Fibroblast of skin of right biceps (primary cell): ENCODE results near the gene MR1.

Experiments
- DNase-seq: peaks from one replicate; pipeline ENCODE4 v3.0.0-alpha.2; 2013

MR1 gene

GRCh38 chr1:181073638-181074037, 39.9 kb downstream of the MR1 start:
- peak; percentile 96 for DNase-seq

GRCh38 chr1:181075766-181076350, 42.1 kb downstream of the MR1 start:
- no peak for DNase-seq

GRCh38 chr1:181076852-181077251, 43.1 kb downstream of the MR1 start:
- no peak for DNase-seq

GRCh38 chr1:181077576-181078242, 43.9 kb downstream of the MR1 start:
- DNase-seq: peak; percentile 89

- DNase-seq: no peak
These were observed 45.6 kb downstream of the MR1 start for GRCh38 chr1:181079382-181079781.

GRCh38 chr1:181079920-181080319, 46.1 kb downstream of the MR1 start:
- DNase-seq: no peak

DNA sequence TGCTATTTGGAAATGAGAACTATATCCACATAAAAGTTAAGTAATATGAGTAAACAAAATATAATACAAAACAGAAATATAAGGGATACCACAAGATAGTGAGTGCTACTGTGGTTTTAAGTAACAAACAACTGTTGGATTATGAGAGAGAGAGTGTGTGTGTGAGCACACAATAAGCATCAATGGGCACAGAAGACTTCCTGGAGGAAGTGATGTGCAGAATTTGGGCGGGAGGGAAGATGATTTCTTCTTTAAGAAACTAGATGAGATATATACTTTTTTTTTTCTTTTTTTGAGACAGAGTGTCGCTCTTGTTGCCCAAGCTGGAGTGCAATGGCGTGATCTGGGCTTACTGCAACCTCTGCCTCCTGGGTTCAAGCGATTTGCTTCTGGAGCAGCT, 46.8 kb downstream of the MR1 start:
- DNase-seq: no peak

DNA sequence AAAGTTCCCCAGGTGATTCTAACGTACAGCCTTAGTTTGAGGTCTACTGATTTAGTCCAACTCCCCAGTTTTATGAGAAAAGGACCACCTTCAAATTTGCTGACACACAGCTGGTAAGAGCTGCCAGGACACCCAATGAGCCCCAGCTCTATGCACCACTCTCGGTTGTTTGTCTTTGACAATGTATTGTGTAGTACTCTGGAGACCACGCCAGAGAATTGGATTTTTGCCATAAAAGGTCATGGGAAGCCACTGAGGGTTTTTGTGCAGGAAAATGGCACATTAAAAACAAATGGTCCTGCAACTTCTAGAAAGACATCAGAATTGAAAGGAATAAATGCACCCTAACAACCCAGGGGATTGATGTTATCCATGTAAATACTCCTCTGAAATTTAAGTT, 47.6 kb downstream of the MR1 start:
- DNase-seq: no peak

DNA sequence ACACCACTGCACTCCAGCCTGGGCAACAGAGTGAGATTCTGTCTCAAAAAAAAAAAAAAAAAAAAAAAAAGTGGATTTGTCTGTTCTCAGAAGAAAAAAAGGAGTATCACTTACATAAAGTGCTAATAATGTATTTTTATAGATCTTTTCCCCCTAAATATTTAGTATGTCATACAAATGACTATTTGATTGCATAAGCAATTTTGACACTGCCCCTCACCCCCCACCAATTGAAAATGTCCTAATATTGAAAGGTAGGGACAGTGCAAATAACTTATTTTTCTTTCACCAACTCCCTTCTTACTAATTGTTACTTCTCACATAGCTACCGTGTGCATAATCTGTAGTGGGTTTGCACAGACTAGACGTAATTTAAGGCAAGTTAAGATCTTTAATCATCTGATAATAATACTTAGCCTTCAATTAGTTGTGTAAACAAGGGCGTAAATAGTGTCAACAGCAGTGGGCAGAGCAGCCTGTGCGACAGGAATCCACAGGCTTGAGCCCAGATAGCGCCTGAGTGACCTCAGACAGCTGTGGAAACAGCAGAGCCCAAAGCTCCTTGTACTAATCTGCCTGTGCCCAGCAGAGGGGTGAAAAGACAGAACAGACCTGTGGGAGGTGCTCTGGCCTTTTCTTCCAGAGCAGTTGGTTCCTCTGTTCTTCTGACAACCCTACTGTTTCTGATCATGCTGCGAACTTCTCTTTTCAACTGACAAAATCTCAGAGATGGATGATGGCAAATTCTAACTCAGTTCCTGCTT, 50.2 kb downstream of the MR1 start:
- peak; percentile 54 for DNase-seq

DNA sequence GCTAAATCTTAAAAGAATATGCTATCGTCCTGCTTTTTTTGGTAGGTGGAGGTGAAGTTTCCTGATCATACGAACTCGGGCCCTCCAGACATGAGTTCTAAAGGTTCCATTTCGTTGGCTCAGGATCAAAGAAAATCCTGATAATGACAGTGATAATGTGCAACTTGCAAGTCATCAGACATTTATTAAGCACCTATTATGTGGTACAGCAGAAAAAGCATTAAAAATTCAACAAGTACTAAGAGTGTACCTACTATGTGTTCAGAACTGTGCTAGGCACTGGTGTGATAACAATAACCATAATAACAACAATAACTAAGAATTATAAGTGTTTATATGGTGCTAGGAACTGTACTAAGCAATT, 50.8 kb downstream of the MR1 start:
- no peak for DNase-seq

DNA sequence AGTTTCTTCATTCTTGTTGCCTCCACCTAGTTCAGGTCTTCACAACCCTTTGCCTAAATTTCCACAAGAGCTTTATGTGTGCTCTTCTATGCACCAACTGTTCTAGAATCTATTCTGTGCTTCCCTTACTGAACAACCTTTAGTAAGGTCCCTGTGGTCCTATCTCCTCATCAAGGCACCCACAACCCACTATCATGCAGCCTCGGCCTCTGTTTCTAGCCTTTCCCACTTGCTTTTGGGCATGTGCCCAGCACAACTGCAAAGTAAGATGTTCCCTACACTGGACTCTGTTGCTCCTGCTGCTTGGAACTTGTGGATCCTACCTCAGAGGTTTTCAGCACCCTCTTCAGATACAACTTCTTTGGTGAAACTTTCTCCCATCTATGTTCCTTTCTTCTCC, 52.3 kb downstream of the MR1 start:
- no peak for DNase-seq

GRCh38 chr1:181086926-181087325, 53.1 kb downstream of the MR1 start:
- DNase-seq: peak; percentile 86

GRCh38 chr1:181087400-181087901, 53.7 kb downstream of the MR1 start:
- DNase-seq: no peak

DNA sequence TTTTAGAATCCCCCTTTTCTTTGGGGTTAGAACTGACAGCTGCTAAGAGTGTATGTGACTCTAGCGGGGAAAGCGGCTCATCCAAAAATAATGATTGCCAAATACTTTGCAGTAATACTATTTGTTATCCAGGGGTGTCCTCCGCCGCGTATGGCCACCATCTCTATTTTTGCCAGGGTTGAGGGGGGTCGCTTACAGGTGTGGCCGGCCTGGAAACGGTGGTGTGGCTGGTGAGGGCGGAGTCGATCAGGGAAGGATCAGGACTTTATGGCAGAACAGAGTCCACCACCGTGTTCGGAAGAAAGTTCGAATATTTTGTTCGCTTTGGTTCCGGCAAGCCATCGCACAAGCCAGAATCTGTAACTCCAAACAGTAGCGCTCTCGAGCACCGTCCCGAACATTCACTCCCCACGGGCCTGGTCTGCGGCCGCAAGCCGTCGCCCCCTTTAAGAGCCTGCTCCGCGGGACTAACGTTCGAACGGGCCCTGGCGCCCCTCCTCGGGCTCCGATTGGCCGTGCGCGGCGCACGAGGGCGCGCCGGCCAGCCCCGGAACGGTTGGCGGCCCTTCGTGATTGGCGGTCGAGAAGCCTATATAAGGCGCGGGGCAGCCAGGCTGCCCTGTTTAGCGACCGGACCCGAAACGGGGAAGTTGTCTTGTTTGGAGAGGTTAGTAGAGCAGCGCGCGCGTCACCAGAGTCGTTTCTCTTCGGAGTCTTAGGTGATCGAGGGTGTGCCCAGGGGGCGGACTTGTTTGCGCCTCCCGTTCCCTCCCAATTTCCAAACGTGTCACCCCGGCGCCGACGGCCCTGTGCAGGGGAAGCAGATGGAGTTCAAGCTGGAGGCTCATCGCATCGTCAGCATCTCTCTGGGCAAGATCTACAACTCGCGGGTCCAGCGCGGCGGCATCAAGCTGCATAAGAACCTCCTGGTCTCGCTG, 54.6 kb downstream of the MR1 start, which contains the start of gene IER5:
IER5 (plus strand) TSS at position 622 of the 938 bp plus-strand sequence; CDS start at position 825, 203 bp downstream.
- DNase-seq: peak; percentile 97

GRCh38 chr1:181089017-181089675, 55.4 kb downstream of the MR1 start:
- DNase-seq: no peak

- DNase-seq: peak; percentile 58
These were observed 56.1 kb downstream of the MR1 start for GRCh38 chr1:181089676-181090544.

DNA sequence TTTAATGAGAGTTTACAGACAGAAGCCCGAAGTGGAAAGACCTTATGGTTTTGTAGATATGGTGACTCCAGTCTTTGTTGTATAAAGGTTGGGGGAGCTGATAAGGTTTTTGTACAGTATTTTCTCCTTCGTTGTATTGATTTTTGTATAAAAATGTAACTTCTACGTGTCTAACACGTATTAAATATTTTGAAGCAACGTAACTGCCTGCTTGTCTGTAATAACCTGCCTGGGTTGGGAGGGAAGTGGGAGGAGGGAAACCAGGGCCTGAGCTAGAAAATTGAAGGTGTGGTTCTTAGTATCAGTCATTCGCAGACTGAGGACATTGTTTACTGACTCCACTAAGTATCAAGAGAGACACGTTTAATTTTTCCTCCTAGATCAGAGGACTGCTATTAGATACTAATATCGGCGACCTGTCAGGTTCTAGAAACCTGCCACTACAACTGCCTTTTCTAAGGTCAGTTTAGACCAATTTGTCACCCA, 56.9 kb downstream of the MR1 start:
- DNase-seq: no peak

DNA sequence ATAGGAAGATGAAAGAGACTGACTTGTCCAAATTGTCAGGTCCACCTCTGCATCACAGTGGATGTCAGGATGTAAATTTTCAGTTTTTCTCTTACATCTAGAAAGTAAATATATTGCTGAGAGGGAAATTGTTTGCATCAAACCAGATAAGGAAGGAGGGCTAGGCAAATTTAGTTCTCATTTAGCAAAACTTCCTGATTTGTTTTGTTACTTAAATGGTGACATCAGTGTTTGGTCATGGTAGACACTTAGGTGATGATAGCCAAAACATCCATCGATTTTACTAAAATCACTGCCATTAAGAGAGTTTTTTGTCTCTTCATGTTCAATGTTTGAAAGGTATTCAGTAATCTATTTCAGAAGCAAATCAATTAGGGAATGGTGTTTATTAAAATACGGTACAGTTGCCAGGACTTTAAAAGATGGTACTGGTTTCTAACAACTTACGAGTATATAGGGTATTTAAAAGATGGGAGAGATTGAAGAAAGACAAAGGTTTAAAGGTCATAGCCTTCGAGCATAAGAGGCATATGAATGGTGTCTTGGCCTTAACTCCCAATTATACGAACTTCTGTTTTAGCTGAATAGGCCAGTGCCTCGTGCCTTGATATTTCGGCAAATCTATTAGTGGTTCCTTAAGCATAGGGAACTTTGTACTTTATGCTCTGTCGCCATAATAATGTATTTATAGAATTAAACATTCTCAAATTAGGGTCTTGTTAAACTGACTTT, 57.7 kb downstream of the MR1 start:
- DNase-seq: no peak

DNA sequence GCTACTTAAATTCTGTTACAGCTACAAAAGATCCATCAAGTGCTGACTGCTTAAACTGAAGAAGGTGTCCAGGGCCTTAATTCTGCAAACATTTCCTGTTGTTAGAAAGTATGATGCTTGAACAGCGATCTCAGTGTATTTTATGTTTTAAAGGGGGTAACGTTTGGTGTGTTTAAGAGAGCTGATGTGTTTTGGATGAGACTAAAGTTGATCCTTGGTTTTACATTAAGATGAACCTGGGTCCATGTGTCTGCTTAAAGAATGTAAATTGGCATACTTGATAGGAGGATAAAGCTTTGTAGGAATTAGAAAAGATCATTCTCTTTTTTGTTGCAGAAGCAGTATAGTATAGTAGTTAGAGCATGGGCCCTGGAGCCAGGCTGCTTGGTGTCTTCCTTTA, 58.3 kb downstream of the MR1 start:
- DNase-seq: no peak

DNA sequence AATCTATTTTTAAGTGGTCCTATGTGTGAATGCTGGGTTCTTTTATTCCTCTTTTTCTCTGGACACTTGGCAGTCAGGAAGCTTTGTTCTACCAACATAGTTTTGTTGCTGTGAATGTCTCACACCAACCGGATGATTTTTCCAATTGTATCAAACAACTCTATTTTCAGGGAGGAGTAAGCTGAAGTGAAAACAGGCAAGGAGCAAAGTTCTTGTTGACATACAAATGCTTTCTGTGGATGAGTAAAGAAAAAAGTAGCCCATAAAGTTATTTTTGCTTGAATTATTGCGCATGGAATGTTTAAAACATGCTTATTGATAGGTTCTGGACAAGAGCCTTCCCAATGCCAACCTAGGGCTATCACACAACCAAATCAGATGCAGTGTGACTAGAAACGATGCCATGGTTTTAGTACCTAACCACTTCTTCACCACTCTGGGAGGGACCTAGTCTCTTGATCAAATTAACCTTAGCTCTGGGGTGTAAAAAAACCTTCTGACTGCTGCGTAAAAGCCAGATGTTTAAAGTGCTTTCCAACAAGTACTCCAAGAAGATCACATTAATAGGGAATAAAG, 59.2 kb downstream of the MR1 start:
- no peak for DNase-seq
